Activated T-helper 1 cell treated with anti-CD3 and anti-CD28 coated beads, Interleukin-12 subunit alpha, Interleukin-12 subunit beta, Interleukin-2, Interleukin-4 antibody, amounts not matched to agents 30 ng/mL and 10 ng/mL and 1 ng/mL, durations not matched to agents 14 hours and 24 hours and 36 hours (primary cell): ENCODE data around the gene CDH23. TPM values are rescaled to one million over a fixed set of nuclear protein-coding genes. Genes with fewer than 3 reads are reported as not detected.

Source experiments
- DNase-seq: peaks from one replicate; pipeline ENCODE4 v3.0.0; 2021; ENCODE audit warnings: low spot score
- H3K27ac Mint-ChIP-seq: one replicate; pipeline ENCODE4 v1.8.0; 2021; ENCODE audit warnings: mild to moderate bottlenecking, mixed read lengths
- H3K27me3 Mint-ChIP-seq: one replicate; pipeline ENCODE4 v1.8.0; 2022; ENCODE audit warnings: mild to moderate bottlenecking, moderate library complexity, mixed read lengths; ENCODE audit not compliant: insufficient read depth
- H3K36me3 Mint-ChIP-seq: one replicate; pipeline ENCODE4 v1.8.0; 2021; ENCODE audit warnings: low read depth, mixed read lengths
- H3K4me1 Mint-ChIP-seq: one replicate; pipeline ENCODE4 v1.8.0; 2021; ENCODE audit warnings: low read depth, mixed read lengths
- H3K4me3 Mint-ChIP-seq: one replicate; pipeline ENCODE4 v1.8.0; 2021; ENCODE audit warnings: mild to moderate bottlenecking, moderate library complexity, mixed read lengths
- H3K9me3 Mint-ChIP-seq: one replicate; pipeline ENCODE4 v1.8.0; 2021; ENCODE audit warnings: mixed read lengths
- intact Hi-C: fragments of 100-400 bp; cut with micrococcal nuclease; formaldehyde crosslinking; loops from one replicate; pipeline ENCODE4 v1.15.1; 2024
- total RNA-seq: library from RNA; stranded (reverse); gene quantifications from 2 replicates; pipeline ENCODE4 v1.2.3, GENCODE V29; 2022

Gene CDH23
- total RNA-seq, 1 donor from 2014 or later = 0.57 TPM

DNA sequence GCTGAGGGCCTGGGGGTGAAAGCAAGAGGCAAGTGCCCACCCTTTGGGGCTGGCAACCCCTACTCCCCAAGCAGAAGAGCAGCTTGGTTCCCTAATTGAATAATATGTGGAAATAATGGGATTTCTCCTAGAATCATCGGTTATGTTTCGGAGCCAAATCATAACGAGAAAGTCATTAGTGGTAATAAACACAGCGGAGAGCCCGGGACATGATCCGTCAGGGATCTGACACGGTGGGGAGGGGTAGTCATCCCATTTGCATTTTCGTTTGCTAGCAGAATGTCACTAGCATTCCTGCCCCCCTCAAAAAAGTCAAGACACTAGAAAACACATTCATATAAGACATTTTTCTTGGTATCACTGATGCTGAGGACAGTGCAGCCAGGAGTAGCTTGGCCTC lies 140.4 kb downstream of the CDH23 start:
- DNase-seq = no peak
- Mint-ChIP-seq H3K4me3 (no peak overlapping the region), H3K9me3 (no peaks in the 10 kb centered on the region), H3K36me3 (no peaks in the 10 kb centered on the region), H3K27ac (no peak overlapping the region), H3K27me3 (no peaks in the 10 kb centered on the region), H3K4me1 (peaks cover 2% of the 10 kb centered on the region)
- intact Hi-C loops = no loop called here

- no peak for DNase-seq
- no peaks in the 10 kb centered on the region for H3K4me1 Mint-ChIP-seq
- intact Hi-C loops = no loop called here
- H3K27me3 Mint-ChIP-seq = no peaks in the 10 kb centered on the region
- no peaks in the 10 kb centered on the region for H3K36me3 Mint-ChIP-seq
- no peak overlapping the region for H3K4me3 Mint-ChIP-seq
- H3K27ac Mint-ChIP-seq = no peak overlapping the region
- no peaks in the 10 kb centered on the region for H3K9me3 Mint-ChIP-seq
These were observed 141.0 kb downstream of the CDH23 start for GRCh38 chr10:71537681-71538080.

DNA sequence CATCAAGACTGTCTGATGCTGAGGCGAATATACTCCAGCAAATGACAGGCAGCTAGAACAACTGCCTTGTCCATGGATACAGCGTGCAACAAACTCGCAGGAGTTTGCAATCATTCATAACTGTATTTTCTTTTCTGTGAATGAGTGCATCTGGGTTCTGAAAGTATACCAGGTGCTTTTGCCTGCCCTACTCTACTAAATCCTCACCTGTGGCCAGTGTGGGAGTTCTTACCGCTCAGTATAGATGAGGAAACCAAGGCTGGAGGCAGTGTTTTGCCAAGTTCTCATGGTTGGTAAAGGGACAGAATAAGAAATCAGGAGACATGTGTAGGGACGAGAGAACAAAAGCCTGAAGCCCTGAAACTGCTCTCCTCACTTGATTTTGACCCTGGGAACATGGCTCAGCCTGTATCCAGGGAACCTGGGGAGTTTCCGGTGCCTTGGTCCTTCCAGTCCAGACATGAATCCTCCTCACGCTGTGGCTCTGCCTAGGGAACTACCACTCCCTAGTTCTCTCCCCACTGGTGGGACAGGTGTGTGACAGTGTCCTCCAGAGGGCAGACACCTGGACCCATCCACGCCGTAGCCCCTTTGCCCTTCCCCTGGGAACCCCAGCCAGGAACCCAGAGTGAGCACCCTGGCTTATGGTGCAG lies 142.0 kb downstream of the CDH23 start:
- no peak for DNase-seq
- H3K4me1 Mint-ChIP-seq = no peaks in the 10 kb centered on the region
- H3K9me3 Mint-ChIP-seq = no peaks in the 10 kb centered on the region
- H3K36me3 Mint-ChIP-seq = no peaks in the 10 kb centered on the region
- no peak overlapping the region for H3K4me3 Mint-ChIP-seq
- H3K27me3 Mint-ChIP-seq = no peaks in the 10 kb centered on the region
- no peak overlapping the region for H3K27ac Mint-ChIP-seq
- intact Hi-C loops = no loop called here

- intact Hi-C loops = no loop called here
- Mint-ChIP-seq H3K27me3 (no peaks in the 10 kb centered on the region), H3K4me3 (no peak overlapping the region), H3K36me3 (no peaks in the 10 kb centered on the region), H3K27ac (no peak overlapping the region), H3K9me3 (no peaks in the 10 kb centered on the region), H3K4me1 (no peaks in the 10 kb centered on the region)
- DNase-seq = no peak
These were observed 142.9 kb downstream of the CDH23 start for GRCh38 chr10:71539442-71540118.

DNA sequence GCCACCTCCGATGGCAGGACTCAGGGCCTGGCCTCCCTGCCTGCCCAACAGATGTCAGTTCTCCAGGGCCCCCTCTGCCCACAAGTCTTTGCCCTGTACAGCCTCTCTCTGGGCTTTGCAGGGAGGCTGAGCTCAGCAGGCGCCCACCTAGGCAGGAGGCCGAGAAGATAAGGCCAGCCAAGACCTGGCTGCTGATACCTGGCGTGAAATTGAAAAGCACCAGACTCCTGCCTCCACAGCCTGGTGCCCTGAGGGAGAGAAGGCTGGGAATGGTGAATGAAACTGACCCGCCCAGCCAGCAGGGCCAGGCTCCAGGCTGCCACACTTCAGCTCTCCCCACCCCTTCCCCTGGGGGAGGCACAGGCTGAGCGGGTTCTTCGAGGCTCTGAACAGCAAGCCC lies 145.8 kb downstream of the CDH23 start:
- no peaks in the 10 kb centered on the region for H3K36me3 Mint-ChIP-seq
- H3K9me3 Mint-ChIP-seq = no peaks in the 10 kb centered on the region
- H3K27ac Mint-ChIP-seq = no peak overlapping the region
- H3K4me1 Mint-ChIP-seq = no peaks in the 10 kb centered on the region
- no peaks in the 10 kb centered on the region for H3K27me3 Mint-ChIP-seq
- intact Hi-C loops = no loop called here
- no peak for DNase-seq
- no peak overlapping the region for H3K4me3 Mint-ChIP-seq

DNA sequence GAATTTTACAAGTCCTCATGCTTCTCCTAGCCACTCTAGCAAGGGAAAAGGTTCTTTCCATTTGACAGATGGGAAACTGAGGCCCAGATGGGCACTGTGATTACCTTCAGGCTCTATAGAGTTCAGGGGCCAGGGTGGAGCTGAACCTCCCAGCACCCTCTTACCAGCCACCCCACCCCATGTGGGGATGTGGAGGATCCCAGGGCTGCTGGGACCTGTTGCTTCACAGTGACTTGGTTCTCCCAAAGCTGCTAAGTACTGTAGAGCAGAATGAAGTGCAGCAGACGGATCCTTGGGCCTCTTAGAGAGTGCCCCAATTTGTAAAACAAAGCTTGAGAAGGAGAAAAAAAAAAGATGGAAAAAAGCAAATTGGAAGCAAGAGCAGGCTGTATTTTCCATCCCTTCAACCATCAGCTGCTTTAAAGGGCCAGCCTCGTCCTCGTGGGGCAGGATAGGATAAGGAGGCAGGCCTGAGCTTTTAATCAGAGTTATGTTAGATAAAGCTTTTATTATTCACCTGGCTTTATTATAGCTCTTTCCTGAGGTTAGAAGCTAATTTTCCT lies 147.0 kb downstream of the CDH23 start:
- Mint-ChIP-seq H3K4me3 (no peak overlapping the region), H3K27me3 (no peaks in the 10 kb centered on the region), H3K27ac (no peak overlapping the region), H3K36me3 (no peaks in the 10 kb centered on the region), H3K9me3 (no peaks in the 10 kb centered on the region), H3K4me1 (no peaks in the 10 kb centered on the region)
- DNase-seq = no peak
- intact Hi-C loops = no loop called here

GRCh38 chr10:71545001-71545400 lies 148.3 kb downstream of the CDH23 start:
- no peak overlapping the region for H3K4me3 Mint-ChIP-seq
- no peaks in the 10 kb centered on the region for H3K27me3 Mint-ChIP-seq
- intact Hi-C loops = no loop called here
- no peaks in the 10 kb centered on the region for H3K4me1 Mint-ChIP-seq
- no peak for DNase-seq
- no peak overlapping the region for H3K27ac Mint-ChIP-seq
- no peaks in the 10 kb centered on the region for H3K36me3 Mint-ChIP-seq
- H3K9me3 Mint-ChIP-seq = no peaks in the 10 kb centered on the region

- H3K4me1 Mint-ChIP-seq = no peaks in the 10 kb centered on the region
- no peaks in the 10 kb centered on the region for H3K36me3 Mint-ChIP-seq
- DNase-seq = no peak
- no peaks in the 10 kb centered on the region for H3K27me3 Mint-ChIP-seq
- H3K4me3 Mint-ChIP-seq = no peak overlapping the region
- no peaks in the 10 kb centered on the region for H3K9me3 Mint-ChIP-seq
- no peak overlapping the region for H3K27ac Mint-ChIP-seq
- intact Hi-C loops = no loop called here
These were observed 149.5 kb downstream of the CDH23 start for GRCh38 chr10:71546220-71546619.

DNA sequence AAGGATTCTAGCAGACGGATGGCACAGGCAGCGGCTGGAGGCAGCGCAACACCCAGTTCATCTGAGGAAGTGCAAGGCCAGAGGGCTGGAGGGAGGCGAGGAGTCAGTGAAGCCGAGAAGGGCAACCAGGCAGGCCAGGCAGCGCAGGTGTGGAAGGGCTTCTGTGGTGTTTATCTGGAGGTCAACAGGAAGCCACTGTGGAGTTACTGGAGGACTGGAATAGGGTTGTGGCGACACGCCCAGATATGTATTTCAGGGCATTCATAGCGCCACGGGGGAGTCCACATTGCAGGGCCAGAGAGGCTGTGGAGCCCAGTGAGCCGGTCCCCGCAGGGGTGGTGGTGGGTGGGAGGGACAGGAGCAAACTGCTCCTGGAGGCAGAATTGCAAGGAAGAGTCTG lies 150.6 kb downstream of the CDH23 start:
- H3K4me1 Mint-ChIP-seq = no peaks in the 10 kb centered on the region
- no peak for DNase-seq
- H3K27me3 Mint-ChIP-seq = no peaks in the 10 kb centered on the region
- H3K36me3 Mint-ChIP-seq = no peaks in the 10 kb centered on the region
- intact Hi-C loops = no loop called here
- no peak overlapping the region for H3K27ac Mint-ChIP-seq
- no peak overlapping the region for H3K4me3 Mint-ChIP-seq
- no peaks in the 10 kb centered on the region for H3K9me3 Mint-ChIP-seq

DNA sequence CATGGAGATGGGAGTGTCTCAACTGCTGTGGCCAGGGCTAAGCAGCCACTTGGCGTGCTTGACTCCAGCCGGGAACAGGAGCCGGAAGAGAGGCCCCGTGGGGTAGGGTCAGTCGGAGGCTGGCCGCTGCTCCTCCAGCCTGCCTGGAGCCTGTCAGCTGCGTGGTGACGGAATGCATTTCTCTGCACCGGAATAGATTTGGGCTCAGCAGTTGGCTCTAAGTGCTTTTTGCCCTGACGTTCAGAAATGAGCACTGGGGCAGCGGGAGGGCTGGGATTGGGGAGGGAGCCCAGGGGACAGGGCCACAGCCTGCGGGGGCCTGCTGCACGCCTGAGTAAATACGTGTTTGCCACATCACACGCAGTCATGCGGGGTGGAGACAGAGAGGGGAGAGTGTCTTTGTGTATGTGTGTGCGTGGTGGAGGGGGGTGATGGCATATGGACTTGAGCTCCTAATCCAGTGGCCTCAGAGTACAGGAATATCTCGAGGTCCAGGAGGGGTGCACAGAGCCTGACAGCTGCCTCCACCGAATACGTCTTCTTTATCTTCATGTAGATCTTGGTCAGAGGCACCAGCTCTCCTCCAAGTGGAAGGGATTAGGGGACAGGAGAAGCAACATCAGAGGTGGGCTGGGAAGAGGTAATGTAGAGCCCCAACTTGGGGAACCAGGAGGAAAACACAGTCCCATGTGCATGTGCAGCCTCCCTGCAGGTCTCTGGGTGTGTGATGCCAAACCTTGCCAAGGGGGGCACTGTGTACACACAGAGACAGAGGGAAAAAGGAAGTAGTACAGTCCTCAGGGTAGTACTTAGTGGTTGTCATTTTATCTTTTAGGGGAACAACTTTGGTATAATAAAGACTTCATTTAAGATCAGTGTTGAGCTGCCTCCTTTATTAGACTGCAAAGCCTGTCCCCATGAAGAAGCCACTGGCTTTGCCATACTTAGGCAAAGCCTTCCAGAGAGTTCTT lies 151.4 kb downstream of the CDH23 start:
- H3K27me3 Mint-ChIP-seq = no peaks in the 10 kb centered on the region
- no peaks in the 10 kb centered on the region for H3K36me3 Mint-ChIP-seq
- no peak overlapping the region for H3K4me3 Mint-ChIP-seq
- DNase-seq = peak; percentile 6
- no peaks in the 10 kb centered on the region for H3K9me3 Mint-ChIP-seq
- H3K4me1 Mint-ChIP-seq = no peaks in the 10 kb centered on the region
- intact Hi-C loops = no loop called here
- no peak overlapping the region for H3K27ac Mint-ChIP-seq

- DNase-seq = no peak
- intact Hi-C loops = no loop called here
- Mint-ChIP-seq H3K9me3 (no peaks in the 10 kb centered on the region), H3K27me3 (no peaks in the 10 kb centered on the region), H3K36me3 (no peaks in the 10 kb centered on the region), H3K4me1 (no peaks in the 10 kb centered on the region), H3K4me3 (no peak overlapping the region), H3K27ac (no peak overlapping the region)
These were observed 153.2 kb downstream of the CDH23 start for GRCh38 chr10:71549766-71550533.

DNA sequence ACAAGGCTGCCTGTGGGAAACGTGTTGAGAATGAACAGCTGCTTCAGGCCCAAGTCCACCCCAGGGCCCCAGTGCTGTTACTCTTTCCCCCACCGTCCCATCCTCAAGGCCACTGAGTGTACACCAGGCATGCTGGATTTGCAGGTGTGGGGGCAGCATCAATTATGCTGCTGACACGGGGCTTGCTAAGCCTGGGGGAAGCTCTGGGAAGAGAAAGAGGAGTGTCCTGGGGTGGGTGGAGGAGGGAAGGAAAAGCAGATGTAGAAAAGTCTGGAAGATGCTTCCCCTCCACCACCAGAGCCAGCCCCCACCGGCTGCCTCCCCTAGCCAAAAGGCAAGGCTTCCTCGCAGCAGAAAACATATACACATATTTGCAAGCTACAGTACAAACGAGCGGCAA lies 153.9 kb downstream of the CDH23 start:
- no peak overlapping the region for H3K4me3 Mint-ChIP-seq
- H3K27me3 Mint-ChIP-seq = no peaks in the 10 kb centered on the region
- intact Hi-C loops = no loop called here
- H3K27ac Mint-ChIP-seq = no peak overlapping the region
- no peaks in the 10 kb centered on the region for H3K36me3 Mint-ChIP-seq
- no peaks in the 10 kb centered on the region for H3K9me3 Mint-ChIP-seq
- no peaks in the 10 kb centered on the region for H3K4me1 Mint-ChIP-seq
- DNase-seq = no peak
